Tibial nerve (tissue), 4 donors: ENCODE data around the gene ATP9B. TPM values are rescaled to one million over a fixed set of nuclear protein-coding genes. Genes with fewer than 3 reads are reported as not detected.
"Not testable (repeated sequence)": the region's sequence is repeated elsewhere in the genome, so short reads cannot be mapped to it uniquely, and the experiment has no call there.

ENCODE experiments used
- DNase-seq, 2 donors: peaks; one replicate each; pipeline ENCODE4 v3.0.0-alpha.2; 2019; ENCODE audit warnings: low spot score in 2 of 2
- H3K27ac ChIP-seq, 4 donors: fragments of 200-600 bp; sonication (generic) in 3 of 4; one replicate each; pipeline ENCODE4 v1.5.1; 2017 to 2019; ENCODE audit warnings: mild to moderate bottlenecking in 1 of 4
- H3K27me3 ChIP-seq, 2 donors: fragments of 200-600 bp; sonication (generic) in 1 of 2; one replicate each; pipeline versions ENCODE4 v1.5.1 to v1.6.0; 2017 to 2019
- H3K36me3 ChIP-seq, 3 donors: fragments of 200-600 bp; sonication (generic); one replicate each; pipeline ENCODE4 v1.5.1; 2018 to 2019
- H3K4me1 ChIP-seq, 4 donors: fragments of 200-600 bp; sonication (generic) in 3 of 4; one replicate each; pipeline ENCODE4 v1.5.1; 2017 to 2019
- H3K4me3 ChIP-seq, 4 donors: fragments of 200-600 bp; sonication (generic) in 3 of 4; one replicate each; pipeline ENCODE4 v1.5.1; 2017 to 2019; ENCODE audit warnings: mild to moderate bottlenecking in 1 of 4, moderate library complexity in 1 of 4
- H3K9me3 ChIP-seq, 4 donors: fragments of 200-600 bp; sonication (generic) in 3 of 4; one replicate each; pipeline ENCODE4 v1.5.1; 2017 to 2019
- EP300 ChIP-seq, 2 donors: sonication (generic); formaldehyde crosslinking; IDR thresholded peaks; one replicate each; pipeline ENCODE4 v1.6.1; 2017; ENCODE audit warnings: antibody characterized with exemption in 2 of 2, mild to moderate bottlenecking in 1 of 2
- POLR2A ChIP-seq, 2 donors: fragments of 450-650 bp; IDR thresholded peaks; one replicate each; pipeline ENCODE4 v1.6.1; 2017; ENCODE audit warnings: antibody characterized with exemption in 2 of 2, mild to moderate bottlenecking in 2 of 2, moderate library complexity in 2 of 2
- WGBS, 2 donors: methylation state at CpG; one replicate each; pipeline ENCODE4 v1.1.5; 2018; 5-methylcytosine and 5-hydroxymethylcytosine counted together
- total RNA-seq, 4 donors: library from RNA; depleted of rRNA; stranded (reverse); fragments of >200 nt; gene quantifications; one replicate each; pipeline ENCODE4 v1.1.0, GENCODE V29; 2016
- TF ChIP-seq, protein P1 (sequence below), 5 experiments: fragments of 200-600 bp in 3 of 5; fragments of 450-650 bp in 2 of 5; sonication (generic) in 3 of 5; IDR thresholded peaks; one replicate each; pipeline ENCODE4 v1.5.1; 2016 to 2019; ENCODE audit warnings: antibody characterized with exemption in 5 of 5, mild to moderate bottlenecking in 3 of 5, moderate library complexity in 2 of 5

Gene ATP9B
- total RNA-seq, 4 donors from 2014 or later: 56.9 to 68.7 (median 59.8) TPM

GRCh38 chr18:79070486-79070885 is 1.3 kb downstream of the ATP9B start:
- no peak for DNase-seq
- no peak for TF ChIP-seq EP300 (IDR thresholded peaks at IDR 0.05)
- TF ChIP-seq, protein P1, sequence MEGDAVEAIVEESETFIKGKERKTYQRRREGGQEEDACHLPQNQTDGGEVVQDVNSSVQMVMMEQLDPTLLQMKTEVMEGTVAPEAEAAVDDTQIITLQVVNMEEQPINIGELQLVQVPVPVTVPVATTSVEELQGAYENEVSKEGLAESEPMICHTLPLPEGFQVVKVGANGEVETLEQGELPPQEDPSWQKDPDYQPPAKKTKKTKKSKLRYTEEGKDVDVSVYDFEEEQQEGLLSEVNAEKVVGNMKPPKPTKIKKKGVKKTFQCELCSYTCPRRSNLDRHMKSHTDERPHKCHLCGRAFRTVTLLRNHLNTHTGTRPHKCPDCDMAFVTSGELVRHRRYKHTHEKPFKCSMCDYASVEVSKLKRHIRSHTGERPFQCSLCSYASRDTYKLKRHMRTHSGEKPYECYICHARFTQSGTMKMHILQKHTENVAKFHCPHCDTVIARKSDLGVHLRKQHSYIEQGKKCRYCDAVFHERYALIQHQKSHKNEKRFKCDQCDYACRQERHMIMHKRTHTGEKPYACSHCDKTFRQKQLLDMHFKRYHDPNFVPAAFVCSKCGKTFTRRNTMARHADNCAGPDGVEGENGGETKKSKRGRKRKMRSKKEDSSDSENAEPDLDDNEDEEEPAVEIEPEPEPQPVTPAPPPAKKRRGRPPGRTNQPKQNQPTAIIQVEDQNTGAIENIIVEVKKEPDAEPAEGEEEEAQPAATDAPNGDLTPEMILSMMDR (IDR thresholded peaks at IDR 0.05): no peak
- TF ChIP-seq POLR2A (IDR thresholded peaks at IDR 0.05): no peak
- WGBS, 2 donors: 88 to 90% methylated on average over 3 of the region's 3 CpGs
- Histone ChIP-seq H3K27ac (no peak overlapping the region), H3K4me1 (peaks cover 0 to 29% (median 3%) of the 10 kb centered on the region in 4 donors), H3K36me3 (peaks cover 0 to 12% (median 0%) of the 10 kb centered on the region in 3 donors), H3K27me3 (no peaks in the 10 kb centered on the region), H3K4me3 (peak overlapping the region in 2 of 4 donors; percentile 96 to 100), H3K9me3 (no peaks in the 10 kb centered on the region)

DNA sequence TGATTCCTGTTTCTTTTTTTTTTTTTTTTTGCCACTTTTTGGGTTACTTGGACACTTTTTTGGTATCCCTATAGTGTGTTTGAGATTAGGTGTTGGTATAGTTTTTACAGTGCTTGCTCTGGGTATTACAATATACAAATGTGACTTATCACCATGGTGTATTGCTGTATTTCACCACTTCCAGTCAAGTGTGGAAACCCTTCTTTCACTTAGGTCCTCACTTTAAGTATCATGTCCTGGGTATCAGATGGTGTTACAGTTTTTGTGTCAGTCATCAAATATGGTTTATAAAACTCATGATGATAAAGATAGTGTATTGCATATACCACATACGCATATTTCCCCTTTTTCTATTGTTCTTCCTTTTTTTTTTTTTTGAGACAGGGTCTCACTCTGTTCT is 1.8 kb downstream of the ATP9B start:
- DNase-seq: no peak
- TF ChIP-seq POLR2A (IDR thresholded peaks at IDR 0.05) (no peak), EP300 (IDR thresholded peaks at IDR 0.05) (no peak)
- TF ChIP-seq, protein P1 (IDR thresholded peaks at IDR 0.05): no peak
- H3K27me3 ChIP-seq: no peaks in the 10 kb centered on the region
- peaks cover 0 to 12% (median 0%) of the 10 kb centered on the region in 3 donors for H3K36me3 ChIP-seq
- H3K27ac ChIP-seq: no peak overlapping the region
- H3K4me1 ChIP-seq: peaks cover 0 to 31% (median 3%) of the 10 kb centered on the region in 4 donors
- no peaks in the 10 kb centered on the region for H3K9me3 ChIP-seq
- no peak overlapping the region for H3K4me3 ChIP-seq
- WGBS, 2 donors: 67 to 71% methylated on average over 1 of the region's 1 CpG

DNA sequence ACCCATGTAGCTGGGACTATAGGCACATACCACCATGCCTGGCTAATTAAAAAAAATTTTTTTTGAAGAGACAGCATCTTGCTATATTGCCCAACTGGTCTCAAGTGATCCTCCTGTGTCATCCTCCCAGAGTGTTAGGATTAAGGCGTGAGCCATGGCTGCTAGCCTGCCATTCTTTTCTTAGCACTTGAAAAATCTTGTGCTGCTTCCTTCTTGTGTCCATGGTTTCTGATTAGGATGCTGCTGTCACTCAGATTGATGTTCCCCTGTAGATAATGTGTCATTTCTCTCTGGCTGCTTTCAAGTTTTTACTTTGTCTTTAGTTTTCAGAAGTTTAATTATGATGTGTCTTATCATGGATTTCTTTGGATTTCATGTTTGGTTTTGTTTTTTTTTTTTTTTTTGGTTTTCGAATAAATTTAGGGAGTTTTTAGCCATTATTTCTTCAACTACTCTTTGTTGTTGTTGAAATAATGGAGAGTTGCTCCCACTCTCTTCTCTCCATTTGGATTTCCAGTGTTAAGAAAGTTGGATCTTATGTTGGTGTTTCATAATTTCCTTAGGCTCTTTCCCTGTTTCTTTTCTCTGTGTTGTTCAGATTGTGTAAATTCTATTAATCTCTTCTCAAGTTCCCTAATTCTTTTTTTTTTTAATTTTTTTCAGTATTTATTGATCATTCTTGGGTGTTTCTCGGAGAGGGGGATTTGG is 2.5 kb downstream of the ATP9B start:
- WGBS, 2 donors: 94 to 99% methylated on average over 3 of the region's 3 CpGs
- TF ChIP-seq EP300 (IDR thresholded peaks at IDR 0.05) (no peak), POLR2A (IDR thresholded peaks at IDR 0.05) (no peak)
- TF ChIP-seq, protein P1 (IDR thresholded peaks at IDR 0.05): no peak
- Histone ChIP-seq H3K27me3 (no peaks in the 10 kb centered on the region), H3K4me3 (no peak overlapping the region), H3K9me3 (no peaks in the 10 kb centered on the region), H3K4me1 (peaks cover 0 to 37% (median 3%) of the 10 kb centered on the region in 4 donors), H3K36me3 (peaks cover 0 to 12% (median 0%) of the 10 kb centered on the region in 3 donors), H3K27ac (no peak overlapping the region)
- no peak for DNase-seq

DNA sequence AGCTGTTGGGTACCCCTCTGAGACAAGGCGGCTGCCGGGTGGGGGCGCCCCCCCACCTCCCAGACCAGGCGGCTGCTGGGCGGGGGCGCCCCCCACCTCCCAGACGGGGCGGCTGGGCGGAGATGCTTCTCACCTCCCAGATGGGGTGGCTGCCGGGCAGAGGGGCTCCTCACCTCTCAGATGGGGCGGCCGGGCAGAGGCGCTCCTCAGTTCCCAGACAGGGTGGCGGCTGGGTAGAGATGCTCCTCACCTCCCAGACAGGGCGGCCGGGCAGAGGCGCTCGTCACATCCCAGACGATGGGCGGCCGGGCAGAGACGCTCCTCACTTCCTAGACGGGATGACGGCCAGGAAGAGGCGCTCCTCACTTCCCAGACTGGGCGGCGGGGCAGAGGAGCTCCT is 3.5 kb downstream of the ATP9B start:
- not testable (repeated sequence) for H3K27me3 ChIP-seq, H3K27ac ChIP-seq, H3K9me3 ChIP-seq, H3K4me3 ChIP-seq, DNase-seq
- Histone ChIP-seq H3K4me1 (peaks cover 0 to 47% (median 3%) of the 10 kb centered on the region in 4 donors), H3K36me3 (peaks cover 0 to 12% (median 0%) of the 10 kb centered on the region in 3 donors)
- WGBS, 2 donors: 94 to 96% methylated on average over 23 to 27 of the region's 27 CpGs

DNA sequence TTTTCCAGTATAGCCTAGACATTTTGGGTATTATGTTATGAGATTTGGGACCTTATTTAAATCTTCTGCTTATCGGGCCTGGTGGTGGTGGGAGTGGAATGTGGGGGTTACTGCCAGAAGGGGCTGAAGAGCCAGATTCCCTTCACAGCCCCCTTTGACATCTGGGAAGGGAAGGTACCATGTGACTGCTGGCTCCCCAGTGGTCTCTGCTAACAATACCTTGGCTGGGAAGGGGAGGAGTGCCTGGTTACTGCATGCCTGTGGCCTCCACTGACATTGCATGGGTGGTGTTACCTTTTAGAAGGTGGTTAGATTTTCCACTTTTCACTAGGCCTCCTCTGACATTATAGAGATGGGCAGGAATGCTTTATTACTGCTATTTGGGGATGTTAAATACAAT is 8.0 kb downstream of the ATP9B start:
- DNase-seq: no peak
- H3K27ac ChIP-seq: no peak overlapping the region
- no peaks in the 10 kb centered on the region for H3K9me3 ChIP-seq
- peaks cover 0 to 26% (median 0%) of the 10 kb centered on the region in 4 donors for H3K4me1 ChIP-seq
- TF ChIP-seq, protein P1 (IDR thresholded peaks at IDR 0.05): no peak
- TF ChIP-seq EP300 (IDR thresholded peaks at IDR 0.05) (no peak), POLR2A (IDR thresholded peaks at IDR 0.05) (no peak)
- peaks cover 0 to 39% (median 0%) of the 10 kb centered on the region in 3 donors for H3K36me3 ChIP-seq
- H3K4me3 ChIP-seq: no peak overlapping the region
- WGBS, 2 donors: 31 to 50% methylated on average over 1 of the region's 1 CpG
- no peaks in the 10 kb centered on the region for H3K27me3 ChIP-seq

DNA sequence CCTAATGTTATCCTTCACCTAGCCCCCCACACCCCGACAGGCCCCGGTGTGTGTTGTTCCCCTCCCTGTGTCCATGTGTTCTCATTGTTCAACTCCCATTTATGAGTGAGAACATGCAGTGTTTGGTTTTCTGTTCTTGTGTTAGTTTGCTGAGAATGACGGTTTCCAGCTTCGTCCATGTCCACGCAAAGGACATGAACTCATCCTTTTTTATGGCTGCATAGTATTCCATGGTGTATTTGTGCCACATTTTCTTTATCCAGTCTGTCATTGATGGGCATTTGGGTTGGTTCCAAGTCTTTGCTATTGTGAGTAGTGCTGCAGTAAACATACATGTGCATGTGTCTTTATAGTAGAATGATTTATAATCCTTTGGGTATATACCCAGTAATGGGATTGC is 9.6 kb downstream of the ATP9B start:
- WGBS, 2 donors: 98 to 99% methylated on average over 5 of the region's 5 CpGs
- H3K4me3 ChIP-seq: not testable (repeated sequence)

More for the DNA sequence above, 9.6 kb downstream of the ATP9B start:
- H3K36me3 ChIP-seq: peaks cover 0 to 43% (median 4%) of the 10 kb centered on the region in 3 donors
- not testable (repeated sequence) for DNase-seq, H3K9me3 ChIP-seq, H3K27ac ChIP-seq, H3K27me3 ChIP-seq
- peaks cover 0 to 26% (median 0%) of the 10 kb centered on the region in 4 donors for H3K4me1 ChIP-seq
